ENCODE results near the gene ZBTB1.
"Not testable (repeated sequence)": the region's sequence is repeated elsewhere in the genome, so short reads cannot be mapped to it uniquely, and the experiment has no call there.

ZBTB1 gene

DNA sequence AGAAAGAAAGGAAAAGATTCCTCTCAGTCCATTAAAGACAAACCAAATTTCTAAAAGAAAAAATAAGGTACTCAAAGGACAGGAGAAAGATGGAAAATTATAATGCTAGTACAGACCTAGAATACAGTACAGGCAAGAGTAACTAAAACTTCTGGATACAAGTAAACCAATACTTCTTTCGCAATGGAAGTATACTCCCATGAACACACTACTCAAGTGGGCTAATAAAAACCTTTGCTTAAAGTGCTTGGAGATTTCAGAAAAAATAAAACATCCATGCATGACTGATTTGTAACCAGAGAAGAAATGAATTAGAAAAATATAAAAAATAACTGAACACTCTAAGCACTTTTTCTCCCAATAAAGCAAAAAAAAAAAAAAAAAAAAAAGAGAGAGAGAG lies 4.5 kb upstream of the ZBTB1 start:
- DNase-seq, result no peak

DNA sequence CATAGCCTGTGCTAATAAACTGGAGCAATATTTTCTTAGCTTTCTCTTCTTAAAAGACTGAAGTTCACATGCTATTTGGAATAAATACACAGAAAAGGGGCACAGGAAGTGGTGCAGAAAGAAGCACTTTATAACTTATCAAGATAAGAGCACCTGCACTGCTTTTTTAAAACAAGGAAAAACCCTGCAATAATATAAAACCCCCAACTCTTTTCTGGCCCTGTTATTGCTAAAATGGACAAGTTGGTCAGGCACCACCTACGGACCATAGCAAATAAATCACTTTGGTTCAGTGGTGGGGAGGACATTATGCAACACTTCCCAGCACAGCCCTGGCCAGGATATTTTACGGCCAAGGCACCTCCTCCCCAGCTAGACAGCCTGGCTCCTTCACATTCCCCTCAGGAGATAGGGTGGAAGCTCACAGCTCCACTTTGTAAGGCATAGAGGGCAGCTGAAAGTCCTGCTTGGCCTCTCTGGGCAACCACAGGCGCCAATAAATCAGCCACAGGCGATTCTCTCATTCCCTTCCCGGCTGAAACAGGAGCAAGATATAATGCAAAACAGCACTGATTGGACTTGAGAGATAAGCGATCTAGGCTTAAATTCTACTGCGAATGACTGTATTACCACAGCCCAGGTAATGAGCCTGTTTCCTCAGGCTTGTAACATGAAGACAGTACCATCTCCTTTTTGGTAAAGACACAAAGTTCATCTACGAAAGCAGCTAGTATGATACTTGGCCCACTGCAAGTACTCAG lies 3.0 kb upstream of the ZBTB1 start:
- no peak for DNase-seq

DNA sequence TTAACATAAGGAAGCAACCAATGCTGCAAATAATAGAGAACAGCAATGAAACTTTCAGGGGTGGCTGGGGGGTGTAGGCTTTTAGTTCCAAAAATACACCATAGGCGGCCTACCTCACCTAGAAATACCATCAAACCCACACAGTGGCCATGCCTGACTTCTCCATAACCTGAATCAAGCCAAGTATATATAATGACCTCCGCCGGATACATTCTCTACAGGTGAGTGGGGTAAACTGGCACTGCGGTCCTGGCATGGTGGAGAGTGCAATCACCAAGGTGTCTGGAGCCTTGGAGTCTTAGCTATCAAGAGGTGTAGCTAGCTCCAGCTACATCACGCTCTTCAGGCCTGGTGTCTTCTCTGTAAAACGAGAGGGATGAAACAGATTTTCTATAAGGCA lies 2.1 kb upstream of the ZBTB1 start:
- no peak for DNase-seq

DNA sequence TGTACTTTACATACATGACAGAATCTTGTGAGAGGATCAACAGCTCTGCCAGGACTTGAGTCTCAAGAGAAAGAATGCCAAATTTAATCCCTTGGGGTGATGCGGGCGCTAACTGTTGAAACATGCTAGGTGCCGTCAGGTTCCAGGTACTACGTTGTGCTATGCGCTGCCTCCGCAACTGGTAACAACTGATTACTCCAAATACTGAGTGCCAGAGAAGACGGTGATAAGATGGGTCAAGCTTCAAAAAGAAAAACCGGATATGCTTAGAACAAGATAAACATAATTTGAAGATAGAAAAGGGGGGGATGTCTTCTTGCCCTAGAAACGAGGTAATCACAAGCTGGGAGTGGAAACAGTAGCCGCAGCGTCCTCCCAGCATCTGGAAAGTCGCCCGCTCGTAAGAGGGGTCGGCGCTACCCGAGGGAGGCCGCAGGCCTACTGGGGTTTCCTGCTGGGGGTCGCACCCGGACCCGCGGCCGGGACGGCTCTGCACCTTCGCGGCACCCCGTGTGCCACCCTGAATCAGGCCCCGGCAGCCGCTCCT lies 1.6 kb upstream of the ZBTB1 start:
- no peak for DNase-seq

DNA sequence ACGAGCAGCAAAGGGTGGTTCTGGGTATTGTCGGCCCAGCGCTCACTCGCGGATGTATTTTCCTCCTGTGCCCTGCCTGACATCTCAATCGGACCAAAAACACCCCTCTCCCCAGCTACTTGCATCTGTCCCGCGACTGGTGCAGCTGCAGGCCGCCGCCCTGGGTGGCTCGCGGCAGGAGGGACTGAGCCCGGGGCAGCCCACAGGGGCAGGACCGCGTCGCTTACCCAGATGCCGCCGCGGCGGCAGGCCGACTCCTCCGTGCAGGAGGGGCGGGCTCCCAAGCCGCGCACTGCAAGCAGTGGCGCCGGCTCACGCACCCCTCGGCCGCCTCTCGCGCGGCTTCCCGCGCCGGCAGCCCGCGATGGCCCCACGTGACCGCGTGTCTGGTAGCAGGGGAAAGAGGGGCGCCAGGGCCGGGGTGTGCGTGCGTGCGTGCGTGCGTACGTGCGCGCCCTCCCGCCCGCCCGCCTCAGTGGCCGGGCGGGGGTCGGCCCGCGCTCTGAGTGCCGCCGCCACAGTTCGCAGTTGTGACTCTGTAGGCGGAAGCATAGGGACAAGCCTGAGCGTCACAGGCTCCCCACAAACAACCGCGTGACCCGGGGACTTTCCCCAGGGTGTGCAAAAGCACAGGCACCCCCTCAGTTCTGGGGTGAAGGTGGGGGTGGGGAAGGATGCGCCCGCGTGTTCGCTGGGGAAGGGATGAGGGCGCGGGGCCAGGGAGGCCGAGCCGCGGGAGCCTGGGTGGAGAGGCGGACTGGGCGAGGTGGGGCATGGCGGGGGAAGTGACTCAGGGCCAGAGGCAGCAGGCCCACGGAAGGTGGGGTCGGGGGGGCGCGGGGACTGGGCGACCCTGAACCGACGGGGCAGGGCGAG lies 898 bp upstream of the ZBTB1 start, which contains the start of gene ZBTB25:
ZBTB25 (minus strand) TSS at position 405 of the 876 bp plus-strand sequence. CDS start 13,305 bp downstream, outside the sequence.
- DNase-seq, result peak; percentile 71

DNA sequence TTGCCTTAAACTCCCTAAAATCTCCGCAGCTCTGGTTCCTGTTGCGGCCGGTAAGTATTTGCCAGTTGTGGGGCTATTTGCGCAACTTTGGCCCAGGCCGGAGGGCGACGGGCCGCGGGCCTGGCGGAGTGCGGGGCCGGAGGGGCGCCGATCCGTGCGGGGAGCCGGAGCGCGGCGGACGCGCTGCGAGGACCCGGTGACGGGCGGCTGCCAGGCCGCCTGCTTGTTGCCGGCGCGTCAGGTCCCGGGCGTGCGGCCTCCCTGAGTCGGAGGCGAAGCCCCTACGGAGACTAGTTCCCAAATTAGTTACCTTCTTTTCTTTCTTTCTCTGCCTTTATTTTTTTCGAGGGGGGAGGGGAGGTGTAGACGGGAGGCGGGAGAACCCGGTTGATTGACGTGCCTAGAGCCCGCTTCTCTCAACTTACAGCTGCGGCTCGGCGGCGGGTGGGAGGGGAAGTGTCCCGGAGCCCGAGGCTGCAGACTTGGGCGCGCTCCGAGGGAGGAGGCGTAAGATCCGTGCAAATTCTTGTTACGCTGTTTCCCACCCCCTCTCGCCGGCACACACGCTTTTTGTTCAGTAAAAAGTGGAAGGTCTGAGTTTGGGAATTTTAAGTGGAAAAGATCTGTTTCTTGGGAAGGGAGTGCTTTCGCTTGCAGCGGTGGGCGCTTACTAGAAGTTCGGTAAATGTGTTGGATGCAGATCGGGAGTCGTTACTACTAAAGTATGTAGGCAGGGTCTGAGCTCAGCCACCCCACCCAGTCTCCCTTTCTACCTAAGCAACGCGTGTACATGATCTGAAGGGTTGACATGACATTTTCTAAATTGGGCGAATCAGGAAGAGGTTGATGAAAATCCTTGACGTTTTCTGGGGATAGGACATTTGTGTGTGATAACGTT lies 576 bp downstream of the ZBTB1 start:
- peak; percentile 21 for DNase-seq

DNA sequence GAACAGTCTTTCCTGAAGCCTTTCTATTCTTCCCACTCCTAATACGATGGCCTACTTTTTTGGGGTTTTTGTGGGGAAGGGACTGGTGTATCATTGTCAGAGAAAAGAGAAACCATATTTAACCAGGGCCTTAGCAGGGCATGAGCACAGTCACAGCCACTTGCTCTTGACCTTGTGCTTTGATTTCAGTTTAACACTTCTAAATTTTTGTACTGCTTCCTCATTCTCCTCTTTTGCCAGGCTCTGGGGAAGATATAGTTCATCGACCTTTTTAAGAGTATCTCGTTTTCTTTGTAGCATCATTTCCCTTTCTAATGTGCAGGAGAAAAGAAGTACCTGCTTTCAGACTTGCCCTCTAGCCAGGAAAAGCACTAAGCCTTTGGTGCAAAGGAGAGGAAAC lies 2.2 kb downstream of the ZBTB1 start:
- no peak for DNase-seq

DNA sequence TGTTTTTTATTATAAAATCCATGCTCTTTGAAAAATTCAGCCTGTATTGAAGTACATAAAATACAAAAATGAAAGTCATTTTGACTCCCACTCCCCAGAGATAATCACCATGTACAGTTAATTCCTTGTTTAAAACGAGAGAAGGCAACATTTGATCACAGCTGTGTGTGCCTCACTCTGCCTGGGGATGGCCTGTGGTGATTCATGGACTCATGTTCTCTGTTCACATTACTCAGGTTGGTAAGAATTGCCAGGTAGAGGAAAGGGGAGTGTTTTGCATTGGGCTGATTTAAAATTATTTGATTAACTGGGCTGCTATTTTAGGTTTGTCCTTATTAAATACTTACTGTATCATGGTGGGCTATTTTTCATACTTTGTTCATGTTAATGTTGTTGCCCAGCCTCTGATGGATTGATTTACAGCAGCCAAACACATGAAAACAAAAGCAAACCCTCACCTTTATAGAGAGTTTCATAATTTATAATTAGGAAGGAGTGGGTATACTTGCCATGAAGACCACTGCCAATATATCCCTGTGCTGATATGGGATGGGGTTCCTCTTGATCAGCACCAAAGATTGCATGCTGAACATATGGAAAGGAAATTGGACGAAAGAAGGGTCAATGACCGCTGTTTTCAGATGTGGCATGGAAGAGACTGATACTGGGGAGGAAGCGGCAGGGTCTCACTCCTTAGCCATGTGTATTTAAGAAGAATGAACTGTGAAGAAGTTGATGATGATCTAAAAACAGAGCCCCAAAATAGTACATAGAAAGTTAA lies 3.0 kb downstream of the ZBTB1 start:
- DNase-seq, result no peak

DNA sequence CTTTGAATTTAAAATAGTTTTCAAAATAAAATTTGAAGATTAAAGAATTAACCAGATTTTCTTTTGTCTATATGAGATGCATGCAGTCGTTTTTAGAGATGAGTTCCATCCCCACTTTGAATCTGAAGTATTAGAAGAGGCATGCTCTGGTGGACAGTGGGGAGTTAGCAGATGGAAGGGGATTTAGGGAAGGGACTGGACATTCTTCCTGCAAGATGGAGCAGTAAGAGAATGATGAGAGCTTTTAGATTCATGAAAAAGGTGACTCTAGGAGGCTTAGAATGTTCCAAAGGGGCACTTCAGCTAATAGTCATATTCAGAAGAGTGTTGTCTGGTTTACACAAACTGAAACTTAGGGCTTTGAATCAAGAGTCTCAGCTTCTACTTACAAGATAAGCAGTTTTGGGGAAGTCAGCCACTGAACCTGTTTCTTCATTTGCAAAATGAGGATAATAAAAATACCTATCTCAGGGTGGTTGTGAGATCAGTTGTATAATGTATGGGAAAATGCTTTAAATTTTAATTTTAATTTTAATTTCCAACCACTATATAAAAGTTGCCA lies 3.7 kb downstream of the ZBTB1 start:
- DNase-seq, result no peak

DNA sequence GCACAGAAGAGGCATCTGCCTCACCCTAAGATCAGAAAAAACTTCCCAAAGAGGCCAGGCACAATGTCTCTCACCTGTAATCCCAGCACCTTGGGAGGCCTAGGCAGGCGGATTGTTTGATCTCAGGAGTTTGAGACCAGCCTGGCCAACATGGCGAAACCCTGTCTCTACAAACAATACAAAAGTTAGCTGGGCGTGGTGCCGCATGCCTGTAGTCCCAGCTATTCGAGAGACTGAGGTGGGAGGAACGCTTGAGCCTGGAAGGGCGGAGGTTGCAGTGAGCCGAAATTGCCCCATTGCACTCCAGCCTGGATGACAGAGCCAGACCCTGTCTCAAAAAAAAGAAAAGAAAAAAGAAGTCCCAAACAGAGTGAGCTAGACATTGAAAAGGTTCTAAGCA lies 4.5 kb downstream of the ZBTB1 start:
- no peak for DNase-seq

DNA sequence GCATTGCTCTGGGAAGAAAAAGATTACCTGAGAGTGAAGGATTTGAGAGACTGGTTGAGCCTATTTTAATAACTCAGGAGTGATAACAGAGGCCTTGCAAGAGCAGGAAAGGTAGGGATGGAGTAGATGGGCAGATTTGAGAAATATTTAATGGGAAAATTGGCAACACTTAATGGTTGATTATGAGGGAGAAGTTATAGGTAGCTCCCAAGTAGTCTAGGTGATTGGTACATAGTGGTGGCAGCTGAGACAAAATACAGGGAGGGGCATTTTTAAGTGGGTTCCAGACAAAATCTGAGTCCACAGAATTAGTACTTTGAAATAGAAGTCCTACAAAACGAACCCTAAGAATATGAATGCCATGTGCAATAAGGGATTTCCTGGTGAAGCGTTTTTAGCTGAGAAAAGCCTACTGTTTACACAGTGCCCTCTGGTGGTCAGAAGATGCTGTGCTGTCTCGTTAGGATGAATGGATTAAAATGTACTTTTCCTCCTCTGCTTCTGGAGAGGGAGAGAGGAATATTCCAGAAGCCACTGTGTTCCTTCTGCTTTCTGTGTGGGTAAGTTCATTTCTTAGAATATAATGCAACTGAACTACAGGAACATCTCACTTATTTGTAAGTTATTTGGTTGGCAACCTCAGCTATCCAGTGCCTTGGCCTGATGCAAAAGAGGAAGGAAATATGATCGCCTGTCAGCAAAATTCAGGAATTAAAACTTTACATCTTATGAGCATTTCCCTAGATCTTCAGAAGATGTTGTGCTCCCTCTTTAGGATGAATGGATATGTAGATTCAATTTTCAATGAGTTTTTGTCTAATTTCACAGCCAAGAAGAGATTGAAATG lies 6.5 kb downstream of the ZBTB1 start:
- DNase-seq, result no peak

DNA sequence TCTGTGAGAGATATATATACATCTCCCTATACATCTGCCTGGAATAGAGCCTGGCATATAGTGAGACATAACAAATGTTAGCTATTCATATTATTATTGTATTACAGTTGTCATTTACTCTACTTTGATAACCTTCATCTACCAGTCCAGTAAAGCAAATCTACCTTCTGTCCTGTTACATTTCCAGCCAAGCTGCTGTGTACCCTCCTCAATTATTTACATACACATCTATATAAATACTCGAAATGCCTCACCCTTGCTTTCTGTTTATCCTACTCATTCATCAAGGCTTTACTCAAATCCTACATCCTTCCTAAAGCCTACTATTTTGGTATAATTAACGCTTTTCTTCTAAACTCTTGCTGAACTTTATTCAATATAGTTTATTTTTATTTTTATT lies 8.7 kb downstream of the ZBTB1 start:
- DNase-seq, result no peak

DNA sequence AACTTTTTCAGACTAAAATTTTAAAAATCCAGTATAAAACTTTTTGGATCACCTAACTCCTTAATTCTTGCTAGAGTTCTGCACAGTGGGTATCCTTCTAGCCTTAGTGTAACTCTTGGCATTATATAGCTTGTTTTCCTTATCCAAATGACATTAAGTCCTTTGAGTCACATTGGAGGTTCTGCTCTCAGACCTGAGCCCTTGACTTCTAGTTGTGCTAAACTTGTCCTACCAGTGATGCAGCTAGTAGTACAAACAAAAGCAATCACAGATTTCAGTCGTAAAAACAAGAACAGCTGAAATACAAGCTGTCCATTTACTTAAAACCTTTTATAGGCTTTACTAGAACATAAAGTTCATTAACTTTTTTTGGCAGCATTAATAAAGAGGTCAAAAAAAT lies 10.5 kb downstream of the ZBTB1 start:
- DNase-seq, result no peak

DNA sequence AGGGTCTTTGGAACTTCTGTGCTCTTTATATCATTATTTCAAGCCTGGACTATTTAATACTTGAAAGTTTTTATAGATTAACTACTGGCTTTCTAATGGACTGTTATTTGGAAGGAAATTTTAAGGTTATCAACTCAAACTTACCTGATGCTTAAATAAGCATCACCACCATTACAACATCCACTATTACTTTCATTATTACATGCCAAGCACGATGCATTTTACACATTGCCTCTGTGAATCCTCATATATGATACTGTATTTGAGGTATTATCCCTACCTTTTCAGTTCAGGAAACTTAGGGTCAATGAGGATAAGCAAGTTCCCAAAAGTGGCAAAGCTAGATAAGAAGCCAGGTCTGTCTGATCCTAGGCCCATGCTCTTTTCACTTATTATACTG lies 12.4 kb downstream of the ZBTB1 start:
- DNase-seq, result no peak

DNA sequence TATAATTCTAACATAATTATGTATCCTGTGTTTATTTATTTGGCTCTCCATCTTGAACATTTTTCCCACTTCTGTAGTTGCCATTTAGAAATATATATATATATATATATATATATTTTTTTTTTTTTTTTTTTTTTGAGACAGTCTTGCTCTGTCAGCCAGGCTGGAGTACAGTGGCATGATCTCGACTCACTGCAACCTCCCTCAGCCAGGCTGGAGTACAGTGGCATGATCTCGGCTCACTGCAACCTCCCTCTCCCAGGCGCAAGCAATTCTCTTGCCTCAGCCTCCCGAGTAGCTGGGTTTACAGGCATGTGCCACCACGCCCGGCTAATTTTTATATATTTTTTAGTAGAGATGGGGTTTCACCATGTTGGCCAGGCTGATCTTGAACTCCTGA lies 13.1 kb downstream of the ZBTB1 start:
- DNase-seq, result not testable (repeated sequence)

DNA sequence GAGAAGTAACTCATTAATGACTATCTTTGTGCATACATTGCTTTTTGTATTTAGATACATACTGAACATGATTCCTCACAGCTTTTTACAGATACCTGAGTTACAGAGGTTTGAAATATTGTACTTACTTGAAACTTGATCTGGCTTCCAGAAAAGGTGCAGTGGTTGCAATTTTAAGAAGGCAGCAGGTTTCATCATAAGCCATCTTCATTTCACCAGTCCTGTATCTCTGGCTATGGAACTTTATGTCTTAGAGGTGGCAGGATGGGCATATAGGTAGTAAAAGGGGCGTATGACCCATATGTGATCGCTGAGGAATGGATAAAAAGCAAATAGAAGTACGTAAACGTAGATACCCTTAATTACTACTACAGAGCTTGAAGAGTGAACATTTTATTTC lies 13.7 kb downstream of the ZBTB1 start:
- no peak for DNase-seq

DNA sequence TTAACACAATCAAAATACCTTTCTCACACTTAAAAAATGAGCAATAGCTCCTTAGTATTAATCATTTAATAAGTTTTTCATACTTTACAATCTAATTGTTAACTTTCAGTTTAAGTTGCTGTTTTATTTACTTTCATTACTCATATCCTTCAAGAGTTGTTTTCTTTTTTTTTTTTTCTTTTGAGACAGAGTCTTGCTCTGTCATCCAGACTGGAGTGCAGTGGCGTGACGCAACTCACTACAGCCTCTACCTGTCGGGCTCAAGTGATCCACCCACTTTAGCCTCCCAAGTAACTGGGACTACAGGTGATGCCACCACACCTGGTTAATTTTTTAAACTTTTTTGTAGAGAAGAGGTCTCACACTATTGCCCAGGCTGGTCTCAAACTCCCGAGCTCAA lies 16.1 kb downstream of the ZBTB1 start:
- DNase-seq, result no peak

DNA sequence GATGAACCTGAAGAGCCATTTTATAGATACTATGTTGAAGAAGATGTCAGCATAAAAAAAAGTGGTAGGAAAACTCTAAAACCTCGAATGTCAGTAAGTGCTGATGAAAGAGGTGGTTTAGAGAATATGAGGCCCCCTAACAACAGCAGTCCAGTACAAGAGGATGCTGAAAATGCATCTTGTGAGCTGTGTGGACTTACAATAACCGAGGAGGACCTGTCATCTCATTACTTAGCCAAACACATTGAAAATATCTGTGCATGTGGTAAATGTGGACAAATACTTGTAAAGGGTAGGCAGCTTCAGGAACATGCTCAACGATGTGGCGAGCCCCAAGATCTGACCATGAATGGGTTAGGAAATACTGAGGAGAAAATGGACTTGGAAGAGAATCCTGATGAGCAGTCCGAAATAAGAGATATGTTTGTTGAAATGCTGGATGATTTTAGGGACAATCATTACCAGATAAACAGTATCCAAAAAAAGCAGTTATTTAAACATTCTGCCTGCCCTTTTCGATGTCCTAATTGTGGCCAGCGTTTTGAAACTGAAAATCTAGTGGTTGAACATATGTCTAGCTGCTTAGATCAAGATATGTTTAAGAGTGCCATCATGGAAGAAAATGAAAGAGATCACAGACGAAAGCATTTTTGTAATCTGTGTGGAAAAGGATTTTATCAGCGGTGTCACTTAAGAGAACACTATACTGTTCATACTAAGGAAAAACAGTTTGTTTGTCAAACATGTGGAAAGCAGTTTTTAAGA lies 18.2 kb downstream of the ZBTB1 start:
- DNase-seq, result no peak

DNA sequence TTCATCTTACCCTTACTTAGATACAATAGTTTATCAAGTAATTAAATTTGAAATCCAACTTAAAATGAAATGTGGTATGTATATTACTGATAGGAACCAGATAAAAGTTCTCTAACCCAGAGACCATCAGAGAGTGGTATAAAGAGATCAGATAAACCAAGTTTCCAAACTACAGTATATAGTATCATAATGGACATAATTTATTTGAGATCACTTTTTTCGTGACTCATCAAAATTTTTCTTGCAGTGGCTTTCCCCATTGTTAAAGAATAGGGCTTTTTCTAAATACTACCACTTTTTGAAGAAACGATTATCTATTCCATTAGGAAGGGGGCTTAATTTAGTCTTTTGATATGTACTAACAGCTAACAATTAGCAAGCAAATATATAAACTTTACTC lies 20.8 kb downstream of the ZBTB1 start:
- no peak for DNase-seq

DNA sequence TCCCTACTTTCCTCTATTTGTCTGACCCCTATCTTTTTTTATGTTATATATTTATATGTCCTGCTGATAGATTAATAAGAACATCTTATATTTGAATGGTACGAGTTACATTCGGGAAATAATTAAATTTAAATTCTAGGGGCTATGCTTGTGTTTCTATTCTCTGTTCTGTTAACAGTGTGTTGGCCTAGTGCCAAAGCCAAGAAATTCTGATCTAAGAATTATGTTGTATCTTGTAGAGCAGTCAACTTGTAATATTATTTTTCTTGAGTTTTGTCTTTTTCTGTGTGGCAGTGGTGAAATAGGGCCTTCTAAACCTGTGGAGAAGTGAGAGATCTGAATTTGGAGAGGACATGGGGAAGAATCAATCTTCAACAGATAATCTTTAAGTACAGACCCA lies 27.0 kb downstream of the ZBTB1 start:
- no peak for DNase-seq
